ENCODE results near the gene TEPSIN. TPM values are rescaled to one million over a fixed set of nuclear protein-coding genes. Genes with fewer than 3 reads are reported as not detected.

Gene TEPSIN
- total and polyA plus RNA-seq, 2 of the 8 experiments (the other 6 are each of a cell fraction or from before 2014, with no cell fraction given) = 22.9 to 28.0 TPM

GRCh38 chr17:81274471-81274855, 35.6 kb upstream of the TEPSIN start:
- no peak overlapping the region for H2BK120ac ChIP-seq (replicated peaks; ENCODE audit: low read depth, low read length)
- H2AFZ ChIP-seq (ENCODE audit: low read length) = no peak overlapping the region
- H3K79me2 ChIP-seq (ENCODE audit: control insufficient read depth in 1 of 2, insufficient read depth in 2 of 2, low read length in 2 of 2) = no peaks in the 10 kb centered on the region
- H4K5ac ChIP-seq (ENCODE audit: insufficient read length, low read depth, low read length) = no peak overlapping the region
- H3K23me2 ChIP-seq (ENCODE audit: low read depth, low read length) = no peaks in the 10 kb centered on the region
- no peak overlapping the region for H3K4ac ChIP-seq (replicated peaks; ENCODE audit: insufficient read length, low read depth, low read length)
- DNase-seq (ENCODE audit: low read depth in 1 of 2, low spot score in 2 of 2) = no peak
- no peaks in the 10 kb centered on the region; the same call in 1 of the 2 replicates for H3K79me1 ChIP-seq (ENCODE audit: low read depth, low read length)
- H3K56ac ChIP-seq (replicated peaks; ENCODE audit: insufficient read length, low read depth, low read length) = peak overlapping the region; percentile 16
- H2BK20ac ChIP-seq (ENCODE audit: low read length) = no peak overlapping the region
- H3K27ac ChIP-seq (ENCODE audit: low read depth, low read length) = no peak overlapping the region
- no peak overlapping the region for H4K91ac ChIP-seq (replicated peaks; ENCODE audit: insufficient read length, low read length)
- no peaks in the 10 kb centered on the region for H3K27me3 ChIP-seq (replicated peaks in 1 of 4; ENCODE audit: control insufficient read depth in 3 of 4, extremely low read depth in 1 of 4, insufficient read depth in 3 of 4, low read length in 3 of 4)
- no peak overlapping the region for H2AK5ac ChIP-seq (ENCODE audit: low read depth, low read length)
- FAIRE-seq = no peak
- ChIA-PET POLR2A (ENCODE audit: partially characterized antibody) (no interaction called here), CTCF (ENCODE audit: partially characterized antibody) (interaction anchor here (1.1 to 1.8 kb wide), 2 partner anchors 17 to 26 kb away, joined by 3 to 4 read pairs; no protein-coding TSS in a partner anchor)
- H4K20me1 ChIP-seq (replicated peaks in 1 of 2; ENCODE audit: control insufficient read depth in 1 of 2, insufficient read depth in 2 of 2, low read length in 2 of 2) = peaks cover 12 to 13% of the 10 kb centered on the region in 2 experiments
- H2BK15ac ChIP-seq (ENCODE audit: low read length) = no peak overlapping the region
- no peaks in the 10 kb centered on the region for H3K4me1 ChIP-seq (replicated peaks in 1 of 4; ENCODE audit: control insufficient read depth in 3 of 4, insufficient read depth in 4 of 4, low read length in 3 of 4)
- H3K18ac ChIP-seq (ENCODE audit: extremely low read depth, low read length) = no peak overlapping the region
- no peak overlapping the region for H3K14ac ChIP-seq (ENCODE audit: insufficient read length)
- no peak overlapping the region for H3K23ac ChIP-seq (ENCODE audit: insufficient read length)
- no peak overlapping the region for H3K4me3 ChIP-seq (ENCODE audit: extremely low read depth in 1 of 4, insufficient read depth in 2 of 4, low read depth in 3 of 4, low read length in 4 of 4)
- H3K9ac ChIP-seq (replicated peaks in 1 of 4; ENCODE audit: extremely low read depth in 1 of 4, low read depth in 3 of 4, low read length in 3 of 4) = no peak overlapping the region
- H2BK12ac ChIP-seq (ENCODE audit: low read depth, low read length) = no peak overlapping the region
- H3K9me3 ChIP-seq (ENCODE audit: insufficient read depth in 2 of 2, low read depth in 1 of 2, low read length in 1 of 2) = no peaks in the 10 kb centered on the region
- 97% methylated on average over 14 of the region's 14 CpGs; no CpG with 5 or more reads in 1 of the 2 experiments for WGBS, 2 experiments (ENCODE audit: extremely low coverage in 1 of 2, insufficient coverage in 1 of 2, insufficient read length in 1 of 2, insufficient replicate concordance in 2 of 2, low coverage in 1 of 2, low lambda C conversion rate in 2 of 2, missing lambda C conversion rate in 1 of 2)
- H3K36me3 ChIP-seq (ENCODE audit: control insufficient read depth in 2 of 4, insufficient read depth in 4 of 4, low read length in 3 of 4) = peaks cover 0 to 21% (median 2%) of the 10 kb centered on the region in 4 experiments; a peak in 3 of 8 replicates
- H3K4me2 ChIP-seq (ENCODE audit: insufficient read depth in 1 of 2, low read depth in 2 of 2, low read length in 2 of 2) = no peak overlapping the region
- no peak overlapping the region for H2BK5ac ChIP-seq (ENCODE audit: low read depth, low read length)
- TF ChIP-seq SIN3A (conservative IDR thresholded peaks at IDR 0.05 in 1 of 2, IDR thresholded peaks at IDR 0.05 in 1 of 2; ENCODE audit: low read depth in 1 of 2, low read length in 2 of 2) = no peak
- no peak for TF ChIP-seq HDAC6 (IDR thresholded peaks at IDR 0.05; ENCODE audit: low read depth, low read length)
- no peak for TF ChIP-seq RAD21 (IDR thresholded peaks at IDR 0.05 in 1 of 2, conservative IDR thresholded peaks at IDR 0.05 in 1 of 2; ENCODE audit: low read depth in 2 of 2, low read length in 2 of 2)
- TF ChIP-seq BRCA1 (IDR thresholded peaks at IDR 0.05; ENCODE audit: low read depth, low read length) = no peak
- no peak for TF ChIP-seq RNF2 (IDR thresholded peaks at IDR 0.05; ENCODE audit: borderline replicate concordance, low read depth, low read length, missing control alignments, poor library complexity, severe bottlenecking)
- TF ChIP-seq CHD1 (IDR thresholded peaks at IDR 0.05; ENCODE audit: low read depth, low read length) = no peak
- no peak for TF ChIP-seq RBBP5 (IDR thresholded peaks at IDR 0.05; ENCODE audit: borderline replicate concordance, low read depth, low read length)
- no peak for TF ChIP-seq EZH2 (IDR thresholded peaks at IDR 0.05; ENCODE audit: low read depth, low read length, severe bottlenecking)
- TF ChIP-seq PHF8 (conservative IDR thresholded peaks at IDR 0.05; ENCODE audit: low read depth, low read length) = no peak
- H4K8ac ChIP-seq (ENCODE audit: extremely low read depth, insufficient read depth, low read length) = no peak overlapping the region

Measured in H1 (cell line).